Measurements from ENCODE around the gene KLHL42. TPM values are rescaled to one million over a fixed set of nuclear protein-coding genes. Genes with fewer than 3 reads are reported as not detected.

The KLHL42 gene
- total RNA-seq, 1 donor from 2014 or later, result 30.0 TPM

DNA sequence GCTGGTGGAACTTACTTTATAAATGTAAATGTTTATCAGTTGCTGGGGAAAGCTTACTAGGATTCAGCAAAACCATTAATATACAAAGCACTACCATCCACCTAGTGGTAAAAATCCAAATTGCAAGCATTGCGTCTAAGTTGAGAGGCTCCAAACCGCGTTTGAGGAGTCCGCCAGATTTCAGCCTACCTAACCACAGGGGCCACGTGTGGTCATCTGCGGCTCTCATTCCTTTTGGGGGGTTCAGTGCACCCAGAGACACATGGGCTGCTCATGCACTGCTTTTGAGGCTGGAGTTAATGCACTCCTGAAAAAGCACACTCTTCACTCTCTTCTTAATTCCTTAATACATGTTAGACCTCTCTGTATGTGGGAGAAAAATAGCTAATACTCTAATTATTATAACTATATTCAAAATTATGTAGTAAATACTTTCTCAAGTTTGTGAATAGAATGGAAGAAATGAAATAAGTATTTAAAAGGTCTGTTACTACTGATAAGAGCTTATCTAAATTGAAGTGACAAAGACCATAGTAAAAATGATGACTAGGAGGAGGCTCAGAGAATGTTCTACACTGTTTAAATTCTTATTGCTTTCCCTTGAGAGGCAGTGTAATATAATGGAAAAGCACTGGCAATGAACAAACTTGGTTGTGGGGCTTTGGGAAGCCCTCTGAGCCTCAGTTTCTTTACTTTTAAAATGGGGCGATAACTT, 41.4 kb downstream of the KLHL42 start:
- no peaks in the 10 kb centered on the region for H3K4me1 ChIP-seq
- H3K27me3 ChIP-seq, result no peaks in the 10 kb centered on the region
- no peaks in the 10 kb centered on the region for H3K36me3 ChIP-seq
- intact Hi-C loops (cut with DNase I), result loop anchor here (10.0 kb wide), 1 partner anchor 87 kb away; no protein-coding TSS in a partner anchor
- no peaks in the 10 kb centered on the region for H3K9me3 ChIP-seq
- TF ChIP-seq, protein P1, sequence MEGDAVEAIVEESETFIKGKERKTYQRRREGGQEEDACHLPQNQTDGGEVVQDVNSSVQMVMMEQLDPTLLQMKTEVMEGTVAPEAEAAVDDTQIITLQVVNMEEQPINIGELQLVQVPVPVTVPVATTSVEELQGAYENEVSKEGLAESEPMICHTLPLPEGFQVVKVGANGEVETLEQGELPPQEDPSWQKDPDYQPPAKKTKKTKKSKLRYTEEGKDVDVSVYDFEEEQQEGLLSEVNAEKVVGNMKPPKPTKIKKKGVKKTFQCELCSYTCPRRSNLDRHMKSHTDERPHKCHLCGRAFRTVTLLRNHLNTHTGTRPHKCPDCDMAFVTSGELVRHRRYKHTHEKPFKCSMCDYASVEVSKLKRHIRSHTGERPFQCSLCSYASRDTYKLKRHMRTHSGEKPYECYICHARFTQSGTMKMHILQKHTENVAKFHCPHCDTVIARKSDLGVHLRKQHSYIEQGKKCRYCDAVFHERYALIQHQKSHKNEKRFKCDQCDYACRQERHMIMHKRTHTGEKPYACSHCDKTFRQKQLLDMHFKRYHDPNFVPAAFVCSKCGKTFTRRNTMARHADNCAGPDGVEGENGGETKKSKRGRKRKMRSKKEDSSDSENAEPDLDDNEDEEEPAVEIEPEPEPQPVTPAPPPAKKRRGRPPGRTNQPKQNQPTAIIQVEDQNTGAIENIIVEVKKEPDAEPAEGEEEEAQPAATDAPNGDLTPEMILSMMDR (IDR thresholded peaks at IDR 0.05), result peak; percentile 61 to 83 (median 75)
- no peak for TF ChIP-seq POLR2A (IDR thresholded peaks at IDR 0.05)
- peak in 1 of 2 donors; percentile 15 for TF ChIP-seq POLR2AphosphoS5 (IDR thresholded peaks at IDR 0.05; ENCODE audit: insufficient read depth in 1 of 2, low read depth in 1 of 2)
- no peak overlapping the region for H3K27ac ChIP-seq
- no peak for DNase-seq (ENCODE audit: extremely low spot score in 2 of 2)
- no peak overlapping the region for H3K4me3 ChIP-seq

DNA sequence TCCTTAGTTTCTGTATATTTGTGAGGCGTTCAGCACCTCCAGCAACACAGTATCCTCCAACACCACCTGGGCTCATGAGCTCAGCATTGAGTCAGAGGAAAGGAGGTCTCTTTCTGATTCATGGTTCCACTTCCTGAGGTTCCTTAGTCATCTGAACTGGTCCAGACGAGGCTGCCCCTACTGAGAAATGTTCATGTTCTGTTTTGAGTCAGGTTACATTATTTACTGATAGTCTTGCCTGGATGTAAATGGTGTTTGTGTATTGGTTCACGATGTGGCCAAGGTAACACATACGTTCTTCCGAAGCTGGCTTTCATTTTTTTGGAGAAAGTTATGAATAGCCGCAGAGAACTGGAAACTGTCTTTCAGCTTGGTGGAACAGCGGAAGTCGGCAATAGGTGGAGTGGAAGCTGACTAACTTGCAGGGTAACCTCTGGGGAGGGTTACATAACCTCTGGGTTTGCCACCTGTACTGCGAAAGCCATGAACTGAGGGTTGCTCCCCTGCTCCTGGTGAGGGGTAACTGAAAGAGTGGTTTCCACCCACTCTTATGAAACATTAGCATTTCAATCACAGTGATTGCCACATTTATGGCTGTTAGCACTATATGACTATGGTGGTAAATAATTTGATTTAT, 42.2 kb downstream of the KLHL42 start:
- intact Hi-C loops (cut with DNase I), result loop anchor here (10.0 kb wide), 1 partner anchor 87 kb away; no protein-coding TSS in a partner anchor
- Histone ChIP-seq H3K27ac (no peak overlapping the region), H3K4me3 (no peak overlapping the region), H3K36me3 (no peaks in the 10 kb centered on the region), H3K27me3 (no peaks in the 10 kb centered on the region), H3K9me3 (no peaks in the 10 kb centered on the region), H3K4me1 (no peaks in the 10 kb centered on the region)
- no peak for DNase-seq (ENCODE audit: extremely low spot score in 2 of 2)
- TF ChIP-seq, protein P1 (IDR thresholded peaks at IDR 0.05), result no peak
- TF ChIP-seq POLR2AphosphoS5 (IDR thresholded peaks at IDR 0.05; ENCODE audit: insufficient read depth in 1 of 2, low read depth in 1 of 2), result no peak
- no peak for TF ChIP-seq POLR2A (IDR thresholded peaks at IDR 0.05)

DNA sequence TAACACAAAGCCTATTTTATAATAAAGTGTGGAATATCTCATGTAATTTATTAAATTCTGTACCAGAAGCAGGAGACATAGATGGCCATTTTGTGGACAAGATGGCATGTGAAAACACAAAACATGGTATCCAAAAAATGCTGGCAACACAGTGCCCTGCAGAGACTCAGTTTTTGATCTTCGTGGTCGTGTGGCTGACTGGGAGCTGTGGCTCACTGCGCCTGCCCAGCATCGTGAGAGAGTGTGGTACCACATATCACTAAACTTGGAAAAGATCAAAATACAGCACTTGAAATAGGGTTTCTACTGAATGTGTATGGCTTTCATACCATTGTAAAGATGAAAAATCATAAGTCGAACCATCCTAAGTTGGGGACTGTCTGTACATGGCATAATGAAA, 43.0 kb downstream of the KLHL42 start:
- intact Hi-C loops (cut with DNase I), result loop anchor here (10.0 kb wide), 1 partner anchor 88 kb away; no protein-coding TSS in a partner anchor
- Histone ChIP-seq H3K27me3 (no peaks in the 10 kb centered on the region), H3K4me3 (no peak overlapping the region), H3K36me3 (no peaks in the 10 kb centered on the region), H3K4me1 (no peaks in the 10 kb centered on the region), H3K27ac (no peak overlapping the region), H3K9me3 (no peaks in the 10 kb centered on the region)
- TF ChIP-seq POLR2A (IDR thresholded peaks at IDR 0.05) (no peak), POLR2AphosphoS5 (IDR thresholded peaks at IDR 0.05; ENCODE audit: insufficient read depth in 1 of 2, low read depth in 1 of 2) (no peak)
- TF ChIP-seq, protein P1 (IDR thresholded peaks at IDR 0.05), result no peak
- DNase-seq (ENCODE audit: extremely low spot score in 2 of 2), result no peak

DNA sequence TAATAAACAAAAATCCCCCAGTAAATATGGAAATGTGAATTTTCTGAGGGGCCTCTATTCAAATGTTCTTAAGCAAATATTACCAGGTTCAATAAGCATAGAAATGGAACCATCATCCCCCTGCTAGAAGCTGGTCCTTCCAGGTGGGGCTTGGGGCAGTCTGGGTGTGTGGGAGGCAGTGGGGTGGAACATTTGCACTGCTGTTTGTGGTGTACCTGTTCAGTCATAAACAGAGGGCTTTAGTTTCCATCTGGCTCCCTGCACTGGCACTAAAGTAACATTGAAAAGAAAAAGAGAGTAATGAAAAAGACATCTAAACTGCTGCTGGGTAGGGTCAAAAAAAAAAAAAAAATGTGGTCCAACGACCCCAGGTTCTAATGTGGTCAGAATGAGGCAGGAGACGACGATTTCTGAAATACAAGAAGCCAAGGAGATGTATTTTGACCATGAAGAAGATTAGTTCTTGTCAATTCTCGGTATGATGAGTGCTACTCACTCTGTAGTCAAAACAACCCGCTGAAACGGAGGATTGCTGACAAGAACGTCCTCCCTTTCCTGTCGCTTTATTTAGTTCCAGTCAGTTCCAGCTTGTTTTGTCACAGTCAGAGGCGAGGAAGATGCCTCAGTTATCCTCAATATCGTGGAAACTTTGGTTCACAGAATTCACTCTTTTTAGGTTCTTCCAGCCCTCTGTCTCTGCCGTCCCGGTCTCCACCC, 44.3 kb downstream of the KLHL42 start:
- Histone ChIP-seq H3K36me3 (no peaks in the 10 kb centered on the region), H3K4me3 (no peak overlapping the region), H3K4me1 (no peaks in the 10 kb centered on the region), H3K27me3 (no peaks in the 10 kb centered on the region), H3K9me3 (no peaks in the 10 kb centered on the region), H3K27ac (no peak overlapping the region)
- no peak for TF ChIP-seq POLR2A (IDR thresholded peaks at IDR 0.05)
- TF ChIP-seq POLR2AphosphoS5 (IDR thresholded peaks at IDR 0.05; ENCODE audit: insufficient read depth in 1 of 2, low read depth in 1 of 2), result no peak
- DNase-seq (ENCODE audit: extremely low spot score in 2 of 2), result no peak
- intact Hi-C loops (cut with DNase I), result loop anchor here (10.0 kb wide), 1 partner anchor 89 kb away; no protein-coding TSS in a partner anchor

DNA sequence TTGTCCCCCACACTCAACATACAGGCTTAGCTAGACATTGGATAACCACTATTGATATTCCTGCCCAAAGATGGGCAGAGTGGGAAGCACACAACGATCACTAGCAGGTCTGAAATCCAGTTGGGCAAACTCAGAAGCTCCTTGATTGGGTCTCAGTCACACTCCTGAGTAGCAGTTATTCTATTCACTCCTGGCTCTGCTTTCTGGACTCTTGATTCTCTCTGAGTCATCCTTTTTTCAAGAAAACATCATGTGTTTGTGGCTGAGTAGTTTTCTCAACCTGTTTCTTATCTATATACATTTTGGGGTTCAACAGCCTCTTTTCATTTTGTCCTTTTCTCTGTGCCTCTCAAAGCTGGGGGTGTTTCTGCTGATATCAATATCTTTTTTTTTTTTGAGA, 46.0 kb downstream of the KLHL42 start:
- Histone ChIP-seq H3K4me1 (no peaks in the 10 kb centered on the region), H3K27ac (no peak overlapping the region), H3K36me3 (no peaks in the 10 kb centered on the region), H3K27me3 (no peaks in the 10 kb centered on the region), H3K9me3 (no peaks in the 10 kb centered on the region), H3K4me3 (no peak overlapping the region)
- TF ChIP-seq, protein P1 (IDR thresholded peaks at IDR 0.05), result no peak
- TF ChIP-seq POLR2A (IDR thresholded peaks at IDR 0.05) (no peak), POLR2AphosphoS5 (IDR thresholded peaks at IDR 0.05; ENCODE audit: insufficient read depth in 1 of 2, low read depth in 1 of 2) (no peak)
- intact Hi-C loops (cut with DNase I), result loop anchor here (10.0 kb wide), 1 partner anchor 91 kb away; no protein-coding TSS in a partner anchor
- no peak for DNase-seq (ENCODE audit: extremely low spot score in 2 of 2)
